B cell (primary cell): ENCODE measurements around the gene RGS2. TPM values are rescaled to one million over a fixed set of nuclear protein-coding genes. Genes with fewer than 3 reads are reported as not detected.

Source experiments
- ATAC-seq: fragments of 200-7000 bp; cut with Tn5 transposase; one replicate; pipeline ENCODE4 v1.10.0; 2021; ENCODE audit warnings: low read depth, mild to moderate bottlenecking, moderate number of reproducible peaks, moderate library complexity
- CTCF ChIA-PET: fragments of 350-600 bp; sonication (Branson Sonifier 250); formaldehyde crosslinking; loops from one replicate; lab custom pipeline; 2021; ENCODE audit warnings: antibody characterized with exemption, inconsistent platforms; lab: Charles Lee
- POLR2A ChIA-PET: fragments of 350-600 bp; sonication (Branson Sonifier 250); formaldehyde crosslinking; loops from one replicate; lab custom pipeline; 2021; ENCODE audit warnings: antibody characterized with exemption; lab: Charles Lee
- DNase-seq: peaks from one replicate; pipeline ENCODE4 v3.0.0; 2013
- H2AFZ ChIP-seq: 2 replicates; pipeline ENCODE4 v1.6.1; 2012; ENCODE audit warnings: mild to moderate bottlenecking, low read depth, low read length; ENCODE audit not compliant: insufficient read depth, poor library complexity, severe bottlenecking
- H3K27ac ChIP-seq, 2 donors: 1 replicate in 1 of 2; 2 replicates in 1 of 2; pipeline ENCODE4 v1.5.1; 2012 to 2013; ENCODE audit warnings: low read length in 2 of 2, mild to moderate bottlenecking in 2 of 2, moderate library complexity in 1 of 2
- H3K27me3 ChIP-seq, 4 experiments: fragments of 200-600 bp in 1 of 4; sonication (generic) in 1 of 4; replicated peaks in 1 of 4; 1 replicate in 2 of 4; 2 replicates in 2 of 4; pipeline versions ENCODE4 v1.6.1 to v1.7.0; 2013 to 2016; ENCODE audit warnings: low read length in 3 of 4, mild to moderate bottlenecking in 2 of 4, mixed read lengths in 1 of 4, moderate library complexity in 1 of 4; ENCODE audit not compliant: insufficient read depth in 4 of 4, control insufficient read depth in 3 of 4; ENCODE audit errors: control extremely low read depth in 1 of 4
- H3K36me3 ChIP-seq, 2 experiments: replicated peaks in 1 of 2; 1 replicate in 1 of 2; 2 replicates in 1 of 2; pipeline versions ENCODE4 v1.6.1 to v1.7.1; 2013; ENCODE audit warnings: low read length in 1 of 2; ENCODE audit not compliant: insufficient read depth in 2 of 2, control insufficient read depth in 1 of 2; ENCODE audit errors: control extremely low read depth in 1 of 2, extremely low read depth in 1 of 2
- H3K4me1 ChIP-seq, 2 donors: fragments of 200-600 bp in 1 of 2; sonication (generic) in 1 of 2; 1 replicate in 1 of 2; 2 replicates in 1 of 2; pipeline versions ENCODE4 v1.5.1 to v1.6.1; 2013 to 2017; ENCODE audit warnings: low read length in 2 of 2; ENCODE audit not compliant: control insufficient read depth in 2 of 2, insufficient read depth in 2 of 2
- H3K4me2 ChIP-seq: replicated peaks from 2 replicates; pipeline ENCODE3; 2012; ENCODE audit warnings: mild to moderate bottlenecking, low read depth, low read length; ENCODE audit not compliant: poor library complexity, severe bottlenecking
- H3K4me3 ChIP-seq, 5 experiments: fragments of 200-600 bp in 1 of 5; sonication (generic) in 1 of 5; 1 replicate in 3 of 5; 2 replicates in 2 of 5; pipeline versions ENCODE4 v1.5.1 to v1.7.0; 2011 to 2016; ENCODE audit warnings: low read length in 4 of 5, mild to moderate bottlenecking in 4 of 5, low read depth in 2 of 5, control low read depth in 1 of 5, moderate library complexity in 1 of 5; ENCODE audit not compliant: insufficient read depth in 1 of 5; ENCODE audit errors: control extremely low read depth in 1 of 5, extremely low read depth in 1 of 5
- H3K79me2 ChIP-seq: fragments of 200-600 bp; sonication (generic); one replicate; pipeline ENCODE4 v1.6.0; 2016; ENCODE audit warnings: low read length; ENCODE audit not compliant: control insufficient read depth, insufficient read depth
- H3K9ac ChIP-seq: fragments of 200-600 bp; sonication (generic); 2 replicates; pipeline ENCODE4 v1.6.1; 2017; ENCODE audit warnings: mild to moderate bottlenecking, low read length, moderate library complexity
- H3K9me3 ChIP-seq, 3 donors: one replicate each; pipeline versions ENCODE4 v1.6.1 to v1.7.1; 2013; ENCODE audit warnings: low read length in 2 of 3; ENCODE audit not compliant: control insufficient read depth in 2 of 3, insufficient read depth in 1 of 3; ENCODE audit errors: control extremely low read depth in 1 of 3
- H4K20me1 ChIP-seq: 2 replicates; pipeline ENCODE4 v1.6.0; 2012; ENCODE audit warnings: mild to moderate bottlenecking, low read length; ENCODE audit not compliant: insufficient read depth, control insufficient read depth, poor library complexity, severe bottlenecking
- H3K27ac Mint-ChIP-seq: one replicate; pipeline ENCODE4 v1.8.0; 2021; ENCODE audit warnings: mixed read lengths
- H3K27me3 Mint-ChIP-seq: one replicate; pipeline ENCODE4 v1.8.0; 2021; ENCODE audit warnings: mixed read lengths
- H3K4me1 Mint-ChIP-seq: one replicate; pipeline ENCODE4 v1.8.0; 2021; ENCODE audit warnings: mixed read lengths
- H3K4me3 Mint-ChIP-seq: one replicate; pipeline ENCODE4 v1.8.0; 2021; ENCODE audit warnings: mixed read lengths
- H3K9me3 Mint-ChIP-seq: one replicate; pipeline ENCODE4 v1.8.0; 2022; ENCODE audit warnings: mixed read lengths; ENCODE audit not compliant: insufficient read depth
- EZH2 ChIP-seq: IDR thresholded peaks from 2 replicates; pipeline ENCODE4 v1.6.1; 2012; ENCODE audit warnings: borderline replicate concordance, low read depth, mild to moderate bottlenecking, moderate library complexity, low read length; ENCODE audit not compliant: insufficient read depth, poor library complexity, severe bottlenecking
- WGBS: methylation state at CpG from one replicate; pipeline ENCODE4 v1.1.5; 2013; ENCODE audit warnings: missing lambda C conversion rate; ENCODE audit not compliant: insufficient coverage; 5-methylcytosine and 5-hydroxymethylcytosine counted together
- intact Hi-C: fragments of 100-400 bp; cut with micrococcal nuclease; formaldehyde crosslinking; loops from one replicate; pipeline ENCODE4 v1.10.0; 2022
- polyA plus RNA-seq: library from polyadenylated mRNA; depleted of rRNA; stranded (reverse); fragments of >200 nt; gene quantifications from 2 replicates; pipeline ENCODE4 v1.2.3, GENCODE V29; 2012
- total RNA-seq, 2 donors: library from RNA; stranded (reverse); fragments of 120-200 nt in 1 of 2; gene quantifications; 1 replicate in 1 of 2; 2 replicates in 1 of 2; pipeline versions ENCODE4 v1.2.3 to v1.2.4, GENCODE V29; 2013 to 2022
- TF ChIP-seq, protein P1 (sequence below): fragments of 200-600 bp; IDR thresholded peaks from one replicate; pipeline ENCODE4 v1.8.0; 2022; ENCODE audit warnings: antibody characterized with exemption, mild to moderate bottlenecking

RGS2 gene
- total and polyA plus RNA-seq, 2 donors (not counting 1 experiment from before 2014, with no cell fraction given) = 232 to 247 TPM

DNA sequence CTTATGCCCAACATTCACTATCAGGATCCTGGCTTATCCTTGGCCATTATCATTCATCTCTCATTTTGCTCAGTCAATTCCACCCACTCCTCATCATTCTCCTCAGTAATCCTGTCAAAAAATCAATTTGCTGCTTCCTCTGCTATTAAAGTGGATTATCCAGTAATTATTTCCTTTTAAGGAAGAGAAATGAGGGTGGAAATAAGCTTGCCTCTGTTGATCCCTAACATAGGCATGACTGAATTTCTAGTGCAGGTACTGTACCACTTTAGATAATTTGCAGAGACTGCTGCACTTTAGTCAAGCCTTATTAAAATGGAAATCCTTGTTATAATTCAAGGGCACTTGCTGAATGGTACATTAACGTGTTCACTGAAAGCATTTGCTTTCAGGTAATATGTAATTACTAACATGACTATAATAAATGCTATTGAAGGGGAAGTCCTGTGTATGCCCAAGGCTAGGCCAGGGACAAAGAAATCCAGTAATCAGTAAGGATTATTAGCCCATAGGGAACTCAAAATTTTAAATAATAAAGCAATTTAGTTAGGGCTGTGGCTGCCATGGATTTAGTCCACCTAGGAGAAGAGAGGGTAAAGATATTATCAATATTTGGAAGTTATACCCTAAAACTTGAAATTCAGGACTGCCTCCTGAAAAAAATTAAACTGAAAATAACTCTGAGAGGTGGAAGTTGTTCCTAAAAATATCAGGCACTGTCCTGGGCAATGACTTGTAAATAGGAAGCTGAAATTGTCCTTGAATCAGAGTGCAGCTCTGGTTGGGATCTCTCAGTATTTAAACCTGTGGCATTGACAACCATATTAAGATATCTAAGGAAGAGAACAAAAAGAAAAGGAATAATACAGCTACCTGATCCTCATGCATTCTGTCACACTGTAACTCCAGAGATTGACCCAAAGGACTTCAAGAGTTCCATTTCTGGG is 43.4 kb downstream of the RGS2 start:
- no peak overlapping the region for H2AFZ ChIP-seq
- no peaks in the 10 kb centered on the region for H3K4me1 Mint-ChIP-seq
- CTCF ChIA-PET = no interaction called here
- no peak overlapping the region for H3K4me3 Mint-ChIP-seq
- POLR2A ChIA-PET = no interaction called here
- no peak overlapping the region for H3K9ac ChIP-seq
- H4K20me1 ChIP-seq = no peaks in the 10 kb centered on the region
- no peak overlapping the region for H3K27ac ChIP-seq
- intact Hi-C loops = no loop called here
- no peak for DNase-seq
- no peaks in the 10 kb centered on the region for H3K9me3 Mint-ChIP-seq
- H3K4me3 ChIP-seq = no peak overlapping the region
- no CpG with 5 or more reads among the region's 1 CpG for WGBS
- TF ChIP-seq EZH2 = no peak
- TF ChIP-seq, protein P1, sequence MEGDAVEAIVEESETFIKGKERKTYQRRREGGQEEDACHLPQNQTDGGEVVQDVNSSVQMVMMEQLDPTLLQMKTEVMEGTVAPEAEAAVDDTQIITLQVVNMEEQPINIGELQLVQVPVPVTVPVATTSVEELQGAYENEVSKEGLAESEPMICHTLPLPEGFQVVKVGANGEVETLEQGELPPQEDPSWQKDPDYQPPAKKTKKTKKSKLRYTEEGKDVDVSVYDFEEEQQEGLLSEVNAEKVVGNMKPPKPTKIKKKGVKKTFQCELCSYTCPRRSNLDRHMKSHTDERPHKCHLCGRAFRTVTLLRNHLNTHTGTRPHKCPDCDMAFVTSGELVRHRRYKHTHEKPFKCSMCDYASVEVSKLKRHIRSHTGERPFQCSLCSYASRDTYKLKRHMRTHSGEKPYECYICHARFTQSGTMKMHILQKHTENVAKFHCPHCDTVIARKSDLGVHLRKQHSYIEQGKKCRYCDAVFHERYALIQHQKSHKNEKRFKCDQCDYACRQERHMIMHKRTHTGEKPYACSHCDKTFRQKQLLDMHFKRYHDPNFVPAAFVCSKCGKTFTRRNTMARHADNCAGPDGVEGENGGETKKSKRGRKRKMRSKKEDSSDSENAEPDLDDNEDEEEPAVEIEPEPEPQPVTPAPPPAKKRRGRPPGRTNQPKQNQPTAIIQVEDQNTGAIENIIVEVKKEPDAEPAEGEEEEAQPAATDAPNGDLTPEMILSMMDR = no peak
- H3K27ac Mint-ChIP-seq = no peak overlapping the region
- no peaks in the 10 kb centered on the region for H3K36me3 ChIP-seq
- no peak for ATAC-seq
- no peaks in the 10 kb centered on the region for H3K27me3 ChIP-seq
- peaks cover 10% of the 10 kb centered on the region for H3K27me3 Mint-ChIP-seq
- H3K4me1 ChIP-seq = no peaks in the 10 kb centered on the region
- H3K9me3 ChIP-seq = no peaks in the 10 kb centered on the region
- no peak overlapping the region for H3K4me2 ChIP-seq
- H3K79me2 ChIP-seq = no peaks in the 10 kb centered on the region

DNA sequence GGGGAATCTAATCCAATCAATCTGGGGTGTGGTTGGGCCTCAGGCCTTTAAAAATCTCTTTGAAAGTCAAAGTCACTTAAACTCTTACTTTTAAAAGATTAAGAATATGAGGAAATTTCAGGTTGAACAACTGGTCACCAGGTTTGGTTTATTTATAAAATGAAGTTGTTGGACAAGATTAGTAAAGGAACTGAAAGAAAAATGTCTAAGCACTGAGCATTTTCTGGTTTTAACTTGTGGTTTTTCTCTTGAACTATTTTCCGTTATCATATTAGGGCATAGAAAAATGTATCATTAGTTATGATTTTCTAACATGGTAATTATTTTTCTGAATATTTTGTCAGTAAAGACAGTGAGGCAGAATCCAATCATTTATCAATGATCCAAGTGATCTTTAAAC is 49.6 kb downstream of the RGS2 start:
- ChIA-PET CTCF (no interaction called here), POLR2A (no interaction called here)
- Histone ChIP-seq H3K9me3 (no peaks in the 10 kb centered on the region), H3K27ac (no peak overlapping the region), H3K4me3 (no peak overlapping the region), H3K27me3 (no peaks in the 10 kb centered on the region), H3K4me2 (no peak overlapping the region), H2AFZ (no peak overlapping the region), H3K9ac (no peak overlapping the region), H3K79me2 (no peaks in the 10 kb centered on the region), H3K36me3 (no peaks in the 10 kb centered on the region), H3K4me1 (no peaks in the 10 kb centered on the region), H4K20me1 (no peaks in the 10 kb centered on the region)
- Mint-ChIP-seq H3K27ac (no peak overlapping the region), H3K4me1 (no peaks in the 10 kb centered on the region), H3K4me3 (no peak overlapping the region), H3K27me3 (no peaks in the 10 kb centered on the region), H3K9me3 (no peaks in the 10 kb centered on the region)
- intact Hi-C loops = no loop called here
- ATAC-seq (no peak), DNase-seq (no peak)
- WGBS = no CpG with 5 or more reads among the region's 1 CpG
- TF ChIP-seq EZH2 = no peak
- TF ChIP-seq, protein P1 = no peak
